HepG2 (cell line): ENCODE measurements around the gene SDK1. TPM values are rescaled to one million over a fixed set of nuclear protein-coding genes. Genes with fewer than 3 reads are reported as not detected.

ENCODE experiments used
- ATAC-seq: fragments of 200-7000 bp; cut with Tn5 transposase; 3 replicates; pipeline ENCODE4 v1.9.1; 2020; ENCODE audit warnings: mild to moderate bottlenecking, moderate library complexity
- BruUV-seq: library from RNA; stranded (reverse); fragments of 400-500 nt; replicated peaks from 2 replicates; lab custom pipeline; 2021; lab: Mats Ljungman, UMichigan
- CTCF ChIA-PET: fragments of 300-600 bp; formaldehyde crosslinking; extraction: SDS; loops from one replicate; lab custom pipeline; 2021; ENCODE audit warnings: low total read pairs, inconsistent platforms, low intra/inter-chr PET ratio; lab: Yijun Ruan, JAX
- POLR2A ChIA-PET: fragments of 350-600 bp; sonication (Branson Sonifier 250); formaldehyde crosslinking; loops from one replicate; lab custom pipeline; 2020; ENCODE audit warnings: antibody characterized with exemption, inconsistent platforms; lab: Yijun Ruan, JAX
- DNase-seq: peaks from one replicate; pipeline ENCODE4 v3.0.0-alpha.2; 2015; ENCODE audit warnings: low spot score
- FAIRE-seq: peaks from 3 replicates; lab custom pipeline; 2011; peaks lifted over from hg19 to GRCh38; lab: Jason Lieb, UNC
- H2AFZ ChIP-seq: one replicate; pipeline ENCODE4 v1.6.1; 2011; ENCODE audit warnings: low read length, inconsistent platforms
- H3K27ac ChIP-seq: fragments of 300-600 bp; 3 replicates; pipeline ENCODE4 v1.8.0; 2011; ENCODE audit warnings: mixed run types, mild to moderate bottlenecking, mixed read lengths, low read length, inconsistent platforms; ENCODE audit not compliant: insufficient read depth; ENCODE audit errors: extremely low read length
- H3K27me3 ChIP-seq, 2 experiments: fragments of 200-600 bp in 1 of 2; 2 replicates in 1 of 2; 3 replicates in 1 of 2; pipeline versions ENCODE4 v1.6.0 to v1.8.0; 2011; ENCODE audit warnings: low read length in 2 of 2, mild to moderate bottlenecking in 2 of 2, moderate library complexity in 2 of 2, inconsistent platforms in 1 of 2; ENCODE audit not compliant: insufficient read depth in 2 of 2, control insufficient read depth in 1 of 2
- H3K36me3 ChIP-seq, 2 experiments: fragments of 200-600 bp in 1 of 2; replicated peaks in 1 of 2; 2 replicates in 1 of 2; 3 replicates in 1 of 2; pipeline versions ENCODE4 v1.5.1 to v1.8.0; 2011; ENCODE audit warnings: low read length in 2 of 2, inconsistent platforms in 1 of 2; ENCODE audit not compliant: insufficient read depth in 2 of 2, control insufficient read depth in 1 of 2
- H3K4me1 ChIP-seq: 2 replicates; pipeline ENCODE4 v1.5.1; 2012; ENCODE audit warnings: low read length, inconsistent platforms; ENCODE audit not compliant: insufficient read depth
- H3K4me2 ChIP-seq: 2 replicates; pipeline ENCODE4 v1.6.0; 2011; ENCODE audit warnings: low read depth, low read length, inconsistent platforms
- H3K4me3 ChIP-seq, 3 experiments: fragments of 200-600 bp in 1 of 3; sonication (generic), shearing (Covaris generic) in 1 of 3; replicated peaks in 1 of 3; 2 replicates each; pipeline ENCODE4 v1.5.1; 2011 to 2016; ENCODE audit warnings: low read length in 3 of 3, inconsistent platforms in 2 of 3, low read depth in 2 of 3, mild to moderate bottlenecking in 2 of 3, control low read depth in 1 of 3, mixed read lengths in 1 of 3; ENCODE audit not compliant: insufficient read depth in 1 of 3
- H3K79me2 ChIP-seq: one replicate; pipeline ENCODE4 v1.6.1; 2011; ENCODE audit warnings: low read length, inconsistent platforms; ENCODE audit not compliant: insufficient read depth
- H3K9ac ChIP-seq: 2 replicates; pipeline ENCODE4 v1.6.0; 2011; ENCODE audit warnings: mild to moderate bottlenecking, low read depth, low read length, inconsistent platforms; ENCODE audit not compliant: insufficient read depth
- H3K9me3 ChIP-seq: 2 replicates; pipeline ENCODE4 v1.5.1; 2012; ENCODE audit warnings: mild to moderate bottlenecking, low read length
- H4K20me1 ChIP-seq: 2 replicates; pipeline ENCODE4 v1.6.0; 2011; ENCODE audit warnings: inconsistent platforms, mild to moderate bottlenecking, low read length, moderate library complexity; ENCODE audit not compliant: insufficient read depth
- ATF7 ChIP-seq, 2 experiments: fragments of 450-650 bp in 1 of 2; sonication (generic) in 1 of 2; formaldehyde crosslinking in 1 of 2; IDR thresholded peaks; 2 replicates each; pipeline versions ENCODE4 v1.4.0 to v1.6.1; 2016 to 2020; ENCODE audit warnings: antibody characterized with exemption in 1 of 2, mild to moderate bottlenecking in 1 of 2, missing genetic modification reagents in 1 of 2
- CREB1 ChIP-seq, 2 experiments: fragments of 450-650 bp in 1 of 2; IDR thresholded peaks; 2 replicates each; pipeline ENCODE4 v1.6.1; 2016 to 2017; ENCODE audit warnings: control low read depth in 1 of 2, mild to moderate bottlenecking in 1 of 2, missing compliant biosample characterization in 1 of 2, missing genetic modification characterization in 1 of 2
- E2F1 ChIP-seq: sonication (generic); formaldehyde crosslinking; IDR thresholded peaks from 2 replicates; pipeline ENCODE4 v1.5.0; 2020; ENCODE audit warnings: missing genetic modification reagents
- KAT2B ChIP-seq: fragments of 150-350 bp; IDR thresholded peaks from 2 replicates; pipeline ENCODE4 v1.6.1; 2014; ENCODE audit warnings: low read depth, low read length, borderline replicate concordance
- THAP7 ChIP-seq: sonication (generic); formaldehyde crosslinking; IDR thresholded peaks from 2 replicates; pipeline ENCODE4 v1.8.1; 2023; ENCODE audit warnings: mild to moderate bottlenecking, missing genetic modification reagents
- ZBTB25 ChIP-seq: IDR thresholded peaks from 2 replicates; pipeline ENCODE4 v1.6.1; 2018; ENCODE audit warnings: missing genetic modification reagents
- ZNF230 ChIP-seq: sonication (generic); formaldehyde crosslinking; IDR thresholded peaks from 2 replicates; pipeline ENCODE4 v1.4.0; 2020; ENCODE audit warnings: mild to moderate bottlenecking, missing genetic modification reagents
- ZNF333 ChIP-seq: sonication (generic); formaldehyde crosslinking; IDR thresholded peaks from 2 replicates; pipeline ENCODE4 v1.4.0; 2020; ENCODE audit warnings: mild to moderate bottlenecking, missing genetic modification reagents, borderline replicate concordance
- ZNF607 ChIP-seq: sonication (generic); formaldehyde crosslinking; IDR thresholded peaks from 2 replicates; pipeline ENCODE4 v1.5.1; 2020; ENCODE audit warnings: missing genetic modification reagents, mild to moderate bottlenecking, borderline replicate concordance
- WGBS: methylation state at CpG from one replicate; pipeline ENCODE4 v1.1.6; 2017; ENCODE audit warnings: low lambda C conversion rate; 5-methylcytosine and 5-hydroxymethylcytosine counted together
- in situ Hi-C: cut with HindIII; loops from 2 replicates; pipeline ENCODE4 v1.10.0; 2017; ENCODE audit warnings: low pct_unique_long_range_greater_than_20kb; ENCODE audit not compliant: extremely low pct_ligation_motif_present
- intact Hi-C: fragments of 100-400 bp; cut with micrococcal nuclease; formaldehyde crosslinking; loops from one replicate; pipeline ENCODE4 v1.10.0; 2022; ENCODE audit not compliant: unreplicated experiment
- polyA plus RNA-seq, 8 experiments: library from polyadenylated mRNA; depleted of rRNA in 3 of 8; stranded (reverse) in 7 of 8; unstranded in 1 of 8; fragments of >200 nt; fragmentation: Illumina TruSeq in 4 of 8; extraction: Trizol in 4 of 8; gene quantifications; 2 replicates each; pipeline versions ENCODE4 v1.2.1 to v1.2.3, GENCODE V29; 2011 to 2016; ENCODE audit warnings: low read depth in 4 of 8, missing spikeins in 1 of 8, mixed read lengths in 1 of 8; ENCODE audit not compliant: insufficient read depth in 1 of 8
- total RNA-seq, 5 experiments: library from RNA; depleted of rRNA; stranded (reverse); fragments of >200 nt; fragmentation: Illumina TruSeq; extraction: Trizol; gene quantifications; 2 replicates each; pipeline ENCODE4 v1.2.3, GENCODE V29; 2016; ENCODE audit warnings: low read depth in 1 of 5

SDK1 gene
- total and polyA plus RNA-seq, 2 of the 13 experiments (the other 11 are each of a cell fraction or from before 2014, with no cell fraction given), result 0.35 to 2.4 TPM

- no peaks in the 10 kb centered on the region for H3K79me2 ChIP-seq
- no peak for TF ChIP-seq ZNF607 (CRISPR knock-in tag)
- no peak for TF ChIP-seq THAP7 (CRISPR knock-in tag)
- TF ChIP-seq CREB1 (IDR thresholded peaks at IDR 0.05), result peak; percentile 90
- no peak for TF ChIP-seq CREB1 (CRISPR knock-in tag; IDR thresholded peaks at IDR 0.05)
- no peak for TF ChIP-seq ZNF230
- no peak for TF ChIP-seq E2F1
- no peak for TF ChIP-seq ZNF333 (CRISPR knock-in tag)
- TF ChIP-seq ZBTB25, result no peak
- no peak for TF ChIP-seq KAT2B
- TF ChIP-seq ATF7 (IDR thresholded peaks at IDR 0.05), result peak; percentile 54; the same call in 1 of the 2 replicates
- no peak for TF ChIP-seq ATF7 (CRISPR knock-in tag; IDR thresholded peaks at IDR 0.05)
- H3K4me2 ChIP-seq, result no peak overlapping the region
- DNase-seq (no peak), ATAC-seq (no peak), FAIRE-seq (no peak)
- intact Hi-C loops, result no loop called here
- H3K9me3 ChIP-seq, result no peaks in the 10 kb centered on the region
- WGBS, result 92% methylated on average over 2 of the region's 2 CpGs
- H3K4me1 ChIP-seq, result no peaks in the 10 kb centered on the region
- no peaks in the 10 kb centered on the region for H3K36me3 ChIP-seq
- H3K27ac ChIP-seq, result no peak overlapping the region
- no TSS peak for BruUV-seq
- no peak overlapping the region for H3K9ac ChIP-seq
- H3K4me3 ChIP-seq, result no peak overlapping the region
- ChIA-PET CTCF (no interaction called here), POLR2A (no interaction called here)
- no peaks in the 10 kb centered on the region for H4K20me1 ChIP-seq
- H3K27me3 ChIP-seq, result no peaks in the 10 kb centered on the region
- in situ Hi-C loops, result loop anchor here (25.0 kb wide), 1 partner anchor 781 kb away; no protein-coding TSS in a partner anchor
- H2AFZ ChIP-seq, result no peak overlapping the region
These were observed 367.7 kb downstream of the SDK1 start for GRCh38 chr7:3668743-3669142.
